ENCODE results near the gene IL16.

IL16 gene

DNA sequence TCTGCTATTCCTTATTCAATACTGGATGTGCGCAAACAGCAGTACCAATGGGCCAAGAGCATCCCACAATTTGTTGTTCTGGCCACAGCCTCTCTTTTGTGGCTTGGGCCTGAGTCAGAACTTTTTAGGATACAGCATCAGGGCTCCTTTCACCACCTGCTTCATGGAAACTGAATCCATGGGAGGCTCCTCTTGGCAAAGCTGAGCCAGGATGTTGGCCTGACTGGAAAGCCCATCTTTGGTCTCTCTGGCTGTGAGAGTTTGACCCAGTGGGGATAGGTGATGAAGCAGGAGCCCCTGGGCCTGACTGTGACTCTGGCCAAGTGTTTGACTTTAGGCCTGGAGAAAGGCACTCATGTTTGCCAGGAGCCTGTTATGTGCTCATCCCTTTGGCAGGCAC, 27.6 kb downstream of the IL16 start:
- Histone ChIP-seq H3K9me3 (replicated peaks; ENCODE audit: insufficient read depth, low read length) (no peaks in the 10 kb centered on the region), H2AFZ (ENCODE audit: low read length) (no peak overlapping the region), H3K27ac (ENCODE audit: low read length) (no peak overlapping the region), H3K4me2 (ENCODE audit: low read depth, low read length) (no peak overlapping the region), H3K27me3 (replicated peaks; ENCODE audit: insufficient read depth, low read length) (no peaks in the 10 kb centered on the region), H3K9me2 (replicated peaks; ENCODE audit: insufficient read depth, low read length) (no peaks in the 10 kb centered on the region), H3K4me3 (ENCODE audit: low read length) (no peak overlapping the region), H3K36me3 (replicated peaks; ENCODE audit: insufficient read depth, low read length) (no peaks in the 10 kb centered on the region), H3K79me2 (ENCODE audit: low read length) (no peaks in the 10 kb centered on the region), H3K4me1 (ENCODE audit: low read length) (peaks cover 9% of the 10 kb centered on the region), H3K9ac (ENCODE audit: low read length) (no peak overlapping the region), H4K20me1 (ENCODE audit: insufficient read depth, low read length) (no peaks in the 10 kb centered on the region), H3F3A (ENCODE audit: insufficient read depth, low read length) (no peaks in the 10 kb centered on the region)
- no peak for DNase-seq
- TF ChIP-seq, protein P1, sequence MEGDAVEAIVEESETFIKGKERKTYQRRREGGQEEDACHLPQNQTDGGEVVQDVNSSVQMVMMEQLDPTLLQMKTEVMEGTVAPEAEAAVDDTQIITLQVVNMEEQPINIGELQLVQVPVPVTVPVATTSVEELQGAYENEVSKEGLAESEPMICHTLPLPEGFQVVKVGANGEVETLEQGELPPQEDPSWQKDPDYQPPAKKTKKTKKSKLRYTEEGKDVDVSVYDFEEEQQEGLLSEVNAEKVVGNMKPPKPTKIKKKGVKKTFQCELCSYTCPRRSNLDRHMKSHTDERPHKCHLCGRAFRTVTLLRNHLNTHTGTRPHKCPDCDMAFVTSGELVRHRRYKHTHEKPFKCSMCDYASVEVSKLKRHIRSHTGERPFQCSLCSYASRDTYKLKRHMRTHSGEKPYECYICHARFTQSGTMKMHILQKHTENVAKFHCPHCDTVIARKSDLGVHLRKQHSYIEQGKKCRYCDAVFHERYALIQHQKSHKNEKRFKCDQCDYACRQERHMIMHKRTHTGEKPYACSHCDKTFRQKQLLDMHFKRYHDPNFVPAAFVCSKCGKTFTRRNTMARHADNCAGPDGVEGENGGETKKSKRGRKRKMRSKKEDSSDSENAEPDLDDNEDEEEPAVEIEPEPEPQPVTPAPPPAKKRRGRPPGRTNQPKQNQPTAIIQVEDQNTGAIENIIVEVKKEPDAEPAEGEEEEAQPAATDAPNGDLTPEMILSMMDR (IDR thresholded peaks at IDR 0.05; ENCODE audit: low read length): no peak
- TF ChIP-seq EZH2phosphoT487 (IDR thresholded peaks at IDR 0.05; ENCODE audit: low read length) (no peak), EZH2 (optimal IDR thresholded peaks at IDR 0.05; ENCODE audit: low read depth, low read length) (no peak)

DNA sequence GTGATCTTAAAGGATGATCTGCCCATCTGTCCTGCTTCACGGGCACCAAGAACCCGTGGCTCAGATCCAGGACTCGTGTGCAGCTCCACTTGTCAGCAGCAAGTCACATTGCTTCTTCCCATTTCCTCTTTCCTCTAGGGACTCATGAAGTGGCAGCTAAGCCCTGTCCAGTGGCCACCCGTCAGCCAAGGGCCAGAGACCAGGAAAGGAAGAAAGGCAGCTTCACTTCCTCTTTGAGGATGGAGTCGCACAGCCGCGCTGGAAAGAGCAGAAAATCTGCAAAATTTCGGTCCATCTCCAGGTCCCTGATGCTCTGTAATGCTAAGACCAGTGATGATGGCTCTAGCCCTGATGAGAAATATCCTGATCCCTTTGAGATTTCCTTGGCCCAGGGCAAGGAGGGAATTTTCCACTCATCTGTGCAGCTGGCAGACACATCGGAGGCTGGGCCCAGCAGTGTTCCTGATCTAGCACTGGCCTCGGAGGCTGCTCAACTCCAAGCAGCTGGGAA, 28.5 kb downstream of the IL16 start:
- Histone ChIP-seq H4K20me1 (ENCODE audit: insufficient read depth, low read length) (no peaks in the 10 kb centered on the region), H3K4me1 (ENCODE audit: low read length) (peaks cover 9% of the 10 kb centered on the region), H3F3A (ENCODE audit: insufficient read depth, low read length) (no peaks in the 10 kb centered on the region), H3K36me3 (replicated peaks; ENCODE audit: insufficient read depth, low read length) (no peaks in the 10 kb centered on the region), H2AFZ (ENCODE audit: low read length) (no peak overlapping the region), H3K79me2 (ENCODE audit: low read length) (no peaks in the 10 kb centered on the region), H3K9me3 (replicated peaks; ENCODE audit: insufficient read depth, low read length) (no peaks in the 10 kb centered on the region), H3K4me3 (ENCODE audit: low read length) (no peak overlapping the region), H3K9me2 (replicated peaks; ENCODE audit: insufficient read depth, low read length) (no peaks in the 10 kb centered on the region), H3K4me2 (ENCODE audit: low read depth, low read length) (no peak overlapping the region), H3K27ac (ENCODE audit: low read length) (no peak overlapping the region), H3K27me3 (replicated peaks; ENCODE audit: insufficient read depth, low read length) (no peaks in the 10 kb centered on the region), H3K9ac (ENCODE audit: low read length) (no peak overlapping the region)
- no peak for DNase-seq
- TF ChIP-seq, protein P1 (IDR thresholded peaks at IDR 0.05; ENCODE audit: low read length): no peak
- TF ChIP-seq EZH2phosphoT487 (IDR thresholded peaks at IDR 0.05; ENCODE audit: low read length) (no peak), EZH2 (optimal IDR thresholded peaks at IDR 0.05; ENCODE audit: low read depth, low read length) (no peak)

DNA sequence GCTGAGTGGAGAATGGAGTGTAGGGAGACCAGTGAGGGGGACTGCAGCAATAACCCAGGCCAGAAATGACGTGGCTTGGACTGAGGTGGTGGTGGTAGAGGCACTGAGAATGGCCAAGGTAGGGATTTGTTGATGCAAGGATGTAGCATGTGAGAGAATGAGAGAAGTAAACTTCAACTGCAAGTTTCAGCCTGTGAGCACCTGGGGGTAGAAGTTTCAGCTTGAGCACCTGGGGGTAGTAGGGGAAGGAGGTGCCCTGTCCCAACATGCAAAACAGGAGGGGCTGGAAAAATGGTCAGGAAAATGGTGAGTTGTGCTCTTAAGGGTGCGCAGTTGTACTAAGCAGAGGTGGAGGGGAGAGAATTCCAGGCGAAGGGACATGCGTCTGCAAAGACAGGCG, 31.0 kb downstream of the IL16 start:
- peaks cover 9% of the 10 kb centered on the region for H3K4me1 ChIP-seq (ENCODE audit: low read length)
- H4K20me1 ChIP-seq (ENCODE audit: insufficient read depth, low read length): no peaks in the 10 kb centered on the region
- peak overlapping the region; percentile 17; the same call in 1 of the 2 replicates for H2AFZ ChIP-seq (ENCODE audit: low read length)
- peak; percentile 6 for DNase-seq
- H3K4me3 ChIP-seq (ENCODE audit: low read length): no peak overlapping the region
- no peak overlapping the region for H3K27ac ChIP-seq (ENCODE audit: low read length)
- H3F3A ChIP-seq (ENCODE audit: insufficient read depth, low read length): no peaks in the 10 kb centered on the region
- H3K27me3 ChIP-seq (replicated peaks; ENCODE audit: insufficient read depth, low read length): no peaks in the 10 kb centered on the region
- no peaks in the 10 kb centered on the region for H3K9me3 ChIP-seq (replicated peaks; ENCODE audit: insufficient read depth, low read length)
- H3K9ac ChIP-seq (ENCODE audit: low read length): no peak overlapping the region
- H3K79me2 ChIP-seq (ENCODE audit: low read length): no peaks in the 10 kb centered on the region
- no peak overlapping the region for H3K4me2 ChIP-seq (ENCODE audit: low read depth, low read length)
- H3K36me3 ChIP-seq (replicated peaks; ENCODE audit: insufficient read depth, low read length): no peaks in the 10 kb centered on the region
- H3K9me2 ChIP-seq (replicated peaks; ENCODE audit: insufficient read depth, low read length): no peaks in the 10 kb centered on the region
- TF ChIP-seq EZH2 (optimal IDR thresholded peaks at IDR 0.05; ENCODE audit: low read depth, low read length): no peak
- no peak for TF ChIP-seq EZH2phosphoT487 (IDR thresholded peaks at IDR 0.05; ENCODE audit: low read length)
- TF ChIP-seq, protein P1 (IDR thresholded peaks at IDR 0.05; ENCODE audit: low read length): no peak
